GM12892 (cell line): ENCODE measurements around the gene TGOLN2.

Experiments
- POLR2A ChIP-seq: IDR thresholded peaks from 2 replicates; pipeline ENCODE4 v1.6.1; 2011; ENCODE audit warnings: low read depth, low read length, control low read depth
- TAF1 ChIP-seq: IDR thresholded peaks from 2 replicates; pipeline ENCODE4 v1.6.1; 2011; ENCODE audit warnings: low read depth, mild to moderate bottlenecking, control low read depth, low read length, borderline replicate concordance

- TF ChIP-seq TAF1, result no peak
- no peak for TF ChIP-seq POLR2A
Measured at GRCh38 chr2:85281553-85281952, 46.2 kb downstream of the TGOLN2 start.
